K562 (cell line): ENCODE data around the gene NDUFB8. TPM values are rescaled to one million over a fixed set of nuclear protein-coding genes. Genes with fewer than 3 reads are reported as not detected.

ENCODE experiments used
- ATAC-seq: fragments of 200-7000 bp; cut with Tn5 transposase; 3 replicates; pipeline ENCODE4 v1.9.1; 2020; ENCODE audit warnings: moderate library complexity
- BruUV-seq: library from RNA; stranded (reverse); fragments of 400-500 nt; replicated peaks from 2 replicates; lab custom pipeline; 2021; lab: Mats Ljungman, UMichigan
- CTCF ChIA-PET: fragments of 300-600 bp; formaldehyde crosslinking; extraction: SDS; loops from one replicate; lab custom pipeline; 2021; ENCODE audit warnings: low intra/inter-chr PET ratio; lab: Yijun Ruan, JAX
- POLR2A ChIA-PET: fragments of 300-600, 350-650 bp; sonication (Branson Sonifier 250); formaldehyde crosslinking; extraction: SDS; loops from one replicate; lab custom pipeline; 2021; ENCODE audit warnings: antibody characterized with exemption, inconsistent platforms; lab: Yijun Ruan, JAX
- DNase-seq, 4 experiments: peaks; one replicate each; pipeline versions ENCODE4 v3.0.0 to v3.0.0-alpha.2; 2011 to 2018; ENCODE audit warnings: low spot score in 3 of 4, mixed read lengths in 3 of 4; ENCODE audit errors: extremely low read depth in 1 of 4
- FAIRE-seq: peaks from 2 replicates; lab custom pipeline; 2011; peaks lifted over from hg19 to GRCh38; lab: Jason Lieb, UNC
- H2AFZ ChIP-seq: 2 replicates; pipeline ENCODE4 v1.6.0; 2011; ENCODE audit warnings: low read depth, low read length, control low read depth, inconsistent platforms
- H3K27ac ChIP-seq: fragments of 200-600 bp; 3 replicates; pipeline ENCODE4 v1.8.0; 2011; ENCODE audit warnings: low read depth, mild to moderate bottlenecking, control low read depth, inconsistent platforms, low read length, moderate library complexity, mixed read lengths; ENCODE audit errors: extremely low read depth
- H3K27me3 ChIP-seq, 2 experiments: fragments of 300-600 bp in 1 of 2; 2 replicates in 1 of 2; 3 replicates in 1 of 2; pipeline versions ENCODE4 v1.6.0 to v1.8.0; 2011; ENCODE audit warnings: inconsistent platforms in 2 of 2, low read length in 2 of 2, mild to moderate bottlenecking in 1 of 2, mixed read lengths in 1 of 2, moderate library complexity in 1 of 2; ENCODE audit not compliant: control insufficient read depth in 2 of 2, insufficient read depth in 2 of 2
- H3K36me3 ChIP-seq: fragments of 300-600 bp; 3 replicates; pipeline ENCODE4 v1.8.0; 2011; ENCODE audit warnings: mild to moderate bottlenecking, low read length, inconsistent platforms; ENCODE audit not compliant: control insufficient read depth, insufficient read depth
- H3K4me1 ChIP-seq, 2 experiments: fragments of 200-600 bp in 1 of 2; replicated peaks in 1 of 2; 2 replicates in 1 of 2; 3 replicates in 1 of 2; pipeline versions ENCODE4 v1.5.1 to v1.8.0; 2011; ENCODE audit warnings: inconsistent platforms in 2 of 2, low read length in 2 of 2, mild to moderate bottlenecking in 1 of 2, mixed read lengths in 1 of 2, moderate library complexity in 1 of 2; ENCODE audit not compliant: control insufficient read depth in 2 of 2, insufficient read depth in 2 of 2
- H3K4me2 ChIP-seq: 2 replicates; pipeline ENCODE4 v1.6.1; 2011; ENCODE audit warnings: low read length, control low read depth, inconsistent platforms, mixed read lengths; ENCODE audit not compliant: insufficient read depth
- H3K4me3 ChIP-seq: fragments of 200-600 bp; sonication (generic), shearing (Covaris generic); 2 replicates; pipeline ENCODE4 v1.5.1; 2016; ENCODE audit warnings: control low read depth, inconsistent platforms
- H3K79me2 ChIP-seq: fragments of 200-600 bp; 3 replicates; pipeline ENCODE4 v1.8.0; 2011; ENCODE audit warnings: low read length, inconsistent platforms; ENCODE audit not compliant: control insufficient read depth, insufficient read depth
- H3K9ac ChIP-seq, 2 experiments: 2 replicates each; pipeline versions ENCODE4 v1.6.0 to v1.6.1; 2011; ENCODE audit warnings: low read depth in 2 of 2, low read length in 2 of 2, control low read depth in 1 of 2, inconsistent platforms in 1 of 2, mild to moderate bottlenecking in 1 of 2, mixed read lengths in 1 of 2; ENCODE audit not compliant: insufficient read depth in 1 of 2
- H3K9me1 ChIP-seq: one replicate; pipeline ENCODE4 v1.6.0; 2011; ENCODE audit warnings: inconsistent platforms, mild to moderate bottlenecking, low read length, moderate library complexity; ENCODE audit not compliant: control insufficient read depth, insufficient read depth
- H3K9me3 ChIP-seq: replicated peaks from 2 replicates; pipeline ENCODE4 v1.5.1; 2011; ENCODE audit warnings: low read depth, low read length, inconsistent platforms; ENCODE audit not compliant: control insufficient read depth, insufficient read depth
- H4K20me1 ChIP-seq: replicated peaks from 2 replicates; pipeline ENCODE4 v1.6.1; 2011; ENCODE audit warnings: low read length, inconsistent platforms, mixed read lengths; ENCODE audit not compliant: control insufficient read depth, insufficient read depth
- CSDE1 ChIP-seq, 2 experiments: fragments of 450-650 bp; IDR thresholded peaks; 2 replicates each; pipeline ENCODE4 v1.6.1; 2016; ENCODE audit warnings: mild to moderate bottlenecking in 1 of 2
- ELF4 ChIP-seq: fragments of 450-650 bp; formaldehyde crosslinking; IDR thresholded peaks from 2 replicates; pipeline ENCODE4 v1.4.0; 2022; ENCODE audit warnings: missing genetic modification characterization
- GABPB1 ChIP-seq: sonication (generic); formaldehyde crosslinking; IDR thresholded peaks from 2 replicates; pipeline ENCODE4 v1.8.0; 2022; ENCODE audit warnings: mild to moderate bottlenecking, missing genetic modification reagents
- HEY1 ChIP-seq: fragments of 250-450 bp; sonication (Bioruptor Pico); IDR thresholded peaks from 2 replicates; pipeline ENCODE4 v1.5.0; 2020; ENCODE audit warnings: mild to moderate bottlenecking, moderate library complexity, borderline replicate concordance
- JUN ChIP-seq, 2 experiments: sonication (generic) in 1 of 2; formaldehyde crosslinking in 1 of 2; IDR thresholded peaks; 2 replicates each; pipeline versions ENCODE4 v1.6.1 to v1.8.0; 2012 to 2022; ENCODE audit warnings: borderline replicate concordance in 2 of 2, mild to moderate bottlenecking in 2 of 2, improper control_type of control experiment in 1 of 2, low read depth in 1 of 2, low read length in 1 of 2, missing genetic modification reagents in 1 of 2
- NBN ChIP-seq: fragments of 450-650 bp; IDR thresholded peaks from 2 replicates; pipeline ENCODE4 v1.6.1; 2016; ENCODE audit warnings: low read depth, mild to moderate bottlenecking
- RBM15 ChIP-seq: fragments of 200-400 bp; formaldehyde crosslinking; IDR thresholded peaks from 2 replicates; pipeline ENCODE4 v1.6.1; 2018; ENCODE audit warnings: mild to moderate bottlenecking, low read length, moderate library complexity; ENCODE audit not compliant: insufficient read depth
- SNRNP70 ChIP-seq: fragments of 200-400 bp; formaldehyde crosslinking; optimal IDR thresholded peaks from 2 replicates; pipeline ENCODE3; 2017; ENCODE audit warnings: low read depth, low read length
- ZBTB1 ChIP-seq: sonication (generic); formaldehyde crosslinking; IDR thresholded peaks from 2 replicates; pipeline ENCODE4 v1.8.1; 2023; ENCODE audit warnings: missing genetic modification reagents, low read depth, mild to moderate bottlenecking, borderline replicate concordance
- ZNF41 ChIP-seq: fragments of 250-450 bp; sonication (Bioruptor Pico); conservative IDR thresholded peaks from 2 replicates; pipeline ENCODE4 v1.4.0; 2020; ENCODE audit warnings: mild to moderate bottlenecking
- WGBS: fragments of 100-300 bp; shearing (Covaris generic); methylation state at CpG from one replicate; pipeline ENCODE4 v1.1.6; 2016; ENCODE audit warnings: low coverage, mixed read lengths; ENCODE audit not compliant: insufficient coverage; ENCODE audit errors: missing lambda C conversion rate; 5-methylcytosine and 5-hydroxymethylcytosine counted together
- in situ Hi-C: fragments of 300-500 bp; cut with MboI; formaldehyde crosslinking; loops from 4 replicates; pipeline ENCODE4 v1.15.0; 2018; ENCODE audit warnings: inconsistent platforms, mixed read lengths
- intact Hi-C: fragments of 100-400 bp; cut with micrococcal nuclease; formaldehyde crosslinking; loops from 2 replicates; pipeline ENCODE4 v1.14.2; 2022
- polyA plus RNA-seq, 8 experiments: library from polyadenylated mRNA; depleted of rRNA in 4 of 8; stranded (reverse) in 5 of 8; unstranded in 3 of 8; fragments of >200 nt; fragmentation: Nextera tagmentation in 2 of 8; fragmentation: Illumina TruSeq in 1 of 8; extraction: Ambion mirVana in 2 of 8; extraction: Trizol in 1 of 8; gene quantifications; 2 replicates each; pipeline versions ENCODE4 v1.2.1 to v1.2.3, GENCODE V29; 2011 to 2014; ENCODE audit warnings: inconsistent platforms in 1 of 8, missing spikeins in 1 of 8
- total RNA-seq, 7 experiments: library from RNA; depleted of rRNA in 6 of 7; stranded (reverse); fragments of >200 nt in 6 of 7; fragmentation: Illumina TruSeq in 2 of 7; extraction: Trizol in 2 of 7; gene quantifications; 2 replicates each; pipeline versions ENCODE4 v1.2.1 to v1.2.3, GENCODE V29; 2011 to 2021; ENCODE audit warnings: low replicate concordance in 1 of 7
- TF ChIP-seq, protein P1 (sequence below): fragments of 250-450 bp; sonication (Bioruptor Pico); IDR thresholded peaks from 2 replicates; pipeline ENCODE4 v1.4.0; 2020; ENCODE audit warnings: mild to moderate bottlenecking, moderate library complexity
- TF ChIP-seq, protein P2 (sequence below): fragments of 450-650 bp; IDR thresholded peaks from 2 replicates; pipeline ENCODE4 v1.6.1; 2017; ENCODE audit warnings: mild to moderate bottlenecking, moderate library complexity
- TF ChIP-seq, protein P3 (sequence below): fragments of 250-450 bp; sonication (Bioruptor Pico); IDR thresholded peaks from 2 replicates; pipeline ENCODE4 v1.5.0; 2021
- TF ChIP-seq, protein P4 (sequence below): fragments of 250-450 bp; sonication (Bioruptor Pico); IDR thresholded peaks from 2 replicates; pipeline ENCODE4 v1.4.0; 2020; ENCODE audit warnings: mild to moderate bottlenecking

Gene NDUFB8
- total and polyA plus RNA-seq, 9 of the 15 experiments (the other 6 are each of a cell fraction or from before 2014, with no cell fraction given): 131 to 360 (median 199) TPM

DNA sequence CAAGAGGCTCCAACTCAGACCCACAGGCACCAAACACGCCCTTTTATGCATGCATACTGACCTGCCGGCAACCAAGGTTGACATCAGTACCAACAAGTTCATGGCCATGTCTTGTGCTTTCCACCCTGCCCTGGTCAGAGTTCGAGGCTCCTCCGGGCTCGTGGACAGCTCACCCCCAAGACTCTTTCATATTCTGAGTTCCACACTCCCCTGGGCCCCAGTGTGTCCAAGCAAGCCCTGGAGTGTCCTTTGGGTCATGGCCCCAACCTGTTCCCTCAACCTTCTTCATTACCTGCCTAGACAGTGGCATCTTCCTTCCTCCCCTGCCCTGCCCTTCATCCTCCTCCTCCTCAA is 46.6 kb upstream of the NDUFB8 start:
- ChIA-PET CTCF (no interaction called here), POLR2A (no interaction called here)
- FAIRE-seq: no peak
- TF ChIP-seq JUN (IDR thresholded peaks at IDR 0.05; ENCODE audit: borderline replicate concordance, low read depth, low read length) (no peak), JUN (CRISPR knock-in tag; IDR thresholded peaks at IDR 0.05; ENCODE audit: borderline replicate concordance) (no peak), CSDE1 (IDR thresholded peaks at IDR 0.05) (no peak), SNRNP70 (no peak), GABPB1 (CRISPR knock-in tag) (no peak), RBM15 (no peak), ZBTB1 (no peak), NBN (no peak), ZNF41 (no peak), HEY1 (CRISPR knock-in tag) (no peak), ELF4 (CRISPR knock-in tag) (no peak)
- TF ChIP-seq, protein P1, sequence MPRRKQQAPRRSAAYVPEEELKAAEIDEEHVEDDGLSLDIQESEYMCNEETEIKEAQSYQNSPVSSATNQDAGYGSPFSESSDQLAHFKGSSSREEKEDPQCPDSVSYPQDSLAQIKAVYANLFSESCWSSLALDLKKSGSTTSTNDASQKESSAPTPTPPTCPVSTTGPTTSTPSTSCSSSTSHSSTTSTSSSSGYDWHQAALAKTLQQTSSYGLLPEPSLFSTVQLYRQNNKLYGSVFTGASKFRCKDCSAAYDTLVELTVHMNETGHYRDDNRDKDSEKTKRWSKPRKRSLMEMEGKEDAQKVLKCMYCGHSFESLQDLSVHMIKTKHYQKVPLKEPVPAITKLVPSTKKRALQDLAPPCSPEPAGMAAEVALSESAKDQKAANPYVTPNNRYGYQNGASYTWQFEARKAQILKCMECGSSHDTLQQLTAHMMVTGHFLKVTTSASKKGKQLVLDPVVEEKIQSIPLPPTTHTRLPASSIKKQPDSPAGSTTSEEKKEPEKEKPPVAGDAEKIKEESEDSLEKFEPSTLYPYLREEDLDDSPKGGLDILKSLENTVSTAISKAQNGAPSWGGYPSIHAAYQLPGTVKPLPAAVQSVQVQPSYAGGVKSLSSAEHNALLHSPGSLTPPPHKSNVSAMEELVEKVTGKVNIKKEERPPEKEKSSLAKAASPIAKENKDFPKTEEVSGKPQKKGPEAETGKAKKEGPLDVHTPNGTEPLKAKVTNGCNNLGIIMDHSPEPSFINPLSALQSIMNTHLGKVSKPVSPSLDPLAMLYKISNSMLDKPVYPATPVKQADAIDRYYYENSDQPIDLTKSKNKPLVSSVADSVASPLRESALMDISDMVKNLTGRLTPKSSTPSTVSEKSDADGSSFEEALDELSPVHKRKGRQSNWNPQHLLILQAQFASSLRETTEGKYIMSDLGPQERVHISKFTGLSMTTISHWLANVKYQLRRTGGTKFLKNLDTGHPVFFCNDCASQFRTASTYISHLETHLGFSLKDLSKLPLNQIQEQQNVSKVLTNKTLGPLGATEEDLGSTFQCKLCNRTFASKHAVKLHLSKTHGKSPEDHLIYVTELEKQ (CRISPR knock-in tag): no peak
- TF ChIP-seq, protein P2, sequence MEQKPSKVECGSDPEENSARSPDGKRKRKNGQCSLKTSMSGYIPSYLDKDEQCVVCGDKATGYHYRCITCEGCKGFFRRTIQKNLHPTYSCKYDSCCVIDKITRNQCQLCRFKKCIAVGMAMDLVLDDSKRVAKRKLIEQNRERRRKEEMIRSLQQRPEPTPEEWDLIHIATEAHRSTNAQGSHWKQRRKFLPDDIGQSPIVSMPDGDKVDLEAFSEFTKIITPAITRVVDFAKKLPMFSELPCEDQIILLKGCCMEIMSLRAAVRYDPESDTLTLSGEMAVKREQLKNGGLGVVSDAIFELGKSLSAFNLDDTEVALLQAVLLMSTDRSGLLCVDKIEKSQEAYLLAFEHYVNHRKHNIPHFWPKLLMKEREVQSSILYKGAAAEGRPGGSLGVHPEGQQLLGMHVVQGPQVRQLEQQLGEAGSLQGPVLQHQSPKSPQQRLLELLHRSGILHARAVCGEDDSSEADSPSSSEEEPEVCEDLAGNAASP: no peak
- TF ChIP-seq, protein P3, sequence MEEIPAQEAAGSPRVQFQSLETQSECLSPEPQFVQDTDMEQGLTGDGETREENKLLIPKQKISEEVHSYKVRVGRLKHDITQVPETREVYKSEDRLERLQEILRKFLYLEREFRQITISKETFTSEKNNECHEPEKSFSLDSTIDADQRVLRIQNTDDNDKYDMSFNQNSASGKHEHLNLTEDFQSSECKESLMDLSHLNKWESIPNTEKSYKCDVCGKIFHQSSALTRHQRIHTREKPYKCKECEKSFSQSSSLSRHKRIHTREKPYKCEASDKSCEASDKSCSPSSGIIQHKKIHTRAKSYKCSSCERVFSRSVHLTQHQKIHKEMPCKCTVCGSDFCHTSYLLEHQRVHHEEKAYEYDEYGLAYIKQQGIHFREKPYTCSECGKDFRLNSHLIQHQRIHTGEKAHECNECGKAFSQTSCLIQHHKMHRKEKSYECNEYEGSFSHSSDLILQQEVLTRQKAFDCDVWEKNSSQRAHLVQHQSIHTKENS (CRISPR knock-in tag): no peak
- TF ChIP-seq, protein P4, sequence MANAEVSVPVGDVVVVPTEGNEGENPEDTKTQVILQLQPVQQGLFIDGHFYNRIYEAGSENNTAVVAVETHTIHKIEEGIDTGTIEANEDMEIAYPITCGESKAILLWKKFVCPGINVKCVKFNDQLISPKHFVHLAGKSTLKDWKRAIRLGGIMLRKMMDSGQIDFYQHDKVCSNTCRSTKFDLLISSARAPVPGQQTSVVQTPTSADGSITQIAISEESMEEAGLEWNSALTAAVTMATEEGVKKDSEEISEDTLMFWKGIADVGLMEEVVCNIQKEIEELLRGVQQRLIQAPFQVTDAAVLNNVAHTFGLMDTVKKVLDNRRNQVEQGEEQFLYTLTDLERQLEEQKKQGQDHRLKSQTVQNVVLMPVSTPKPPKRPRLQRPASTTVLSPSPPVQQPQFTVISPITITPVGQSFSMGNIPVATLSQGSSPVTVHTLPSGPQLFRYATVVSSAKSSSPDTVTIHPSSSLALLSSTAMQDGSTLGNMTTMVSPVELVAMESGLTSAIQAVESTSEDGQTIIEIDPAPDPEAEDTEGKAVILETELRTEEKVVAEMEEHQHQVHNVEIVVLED (CRISPR knock-in tag): no peak

More for the DNA sequence above, 46.6 kb upstream of the NDUFB8 start:
- DNase-seq: no peak
- ATAC-seq: no peak
- no peak overlapping the region for H3K4me3 ChIP-seq
- H3K9ac ChIP-seq: no peak overlapping the region
- no peaks in the 10 kb centered on the region for H4K20me1 ChIP-seq
- H3K9me3 ChIP-seq: no peaks in the 10 kb centered on the region
- H3K36me3 ChIP-seq: no peaks in the 10 kb centered on the region
- no peaks in the 10 kb centered on the region for H3K9me1 ChIP-seq
- 0% methylated on average over 1 of the region's 5 CpGs for WGBS
- H3K4me1 ChIP-seq: no peaks in the 10 kb centered on the region
- no peak overlapping the region for H3K27ac ChIP-seq
- H2AFZ ChIP-seq: no peak overlapping the region
- in situ Hi-C loops (no loop called here), intact Hi-C loops (no loop called here)
- BruUV-seq: no TSS peak
- H3K79me2 ChIP-seq: no peaks in the 10 kb centered on the region
- peaks cover 10 to 38% of the 10 kb centered on the region in 2 experiments; a peak in 4 of 5 replicates for H3K27me3 ChIP-seq
- H3K4me2 ChIP-seq: no peak overlapping the region
